Peyer's patch (tissue), 4 donors: ENCODE measurements around the gene PTGIR. TPM values are rescaled to one million over a fixed set of nuclear protein-coding genes. Genes with fewer than 3 reads are reported as not detected.

Experiments used
- DNase-seq, 3 donors: peaks; one replicate each; pipeline ENCODE4 v3.0.0-alpha.2; 2017 to 2019
- H3K27ac ChIP-seq, 4 donors: fragments of 200-600 bp; sonication (generic); one replicate each; pipeline ENCODE4 v1.5.1; 2016 to 2019
- H3K27me3 ChIP-seq, 2 donors: fragments of 200-600 bp; sonication (generic); one replicate each; pipeline ENCODE4 v1.5.1; 2019
- H3K36me3 ChIP-seq, 3 donors: fragments of 200-600 bp; sonication (generic); one replicate each; pipeline ENCODE4 v1.5.1; 2016 to 2019
- H3K4me1 ChIP-seq, 4 donors: fragments of 200-600 bp; sonication (generic); one replicate each; pipeline ENCODE4 v1.5.1; 2016 to 2019
- H3K4me3 ChIP-seq, 4 donors: fragments of 200-600 bp; sonication (generic); 1 replicate in 3 of 4; 2 replicates in 1 of 4; pipeline ENCODE4 v1.5.1; 2016 to 2019; ENCODE audit warnings: mild to moderate bottlenecking in 1 of 4
- H3K9me3 ChIP-seq, 4 donors: fragments of 200-600 bp; sonication (generic); one replicate each; pipeline ENCODE4 v1.5.1; 2016 to 2019; ENCODE audit warnings: mild to moderate bottlenecking in 1 of 4
- CTCF ChIP-seq, 6 experiments: fragments of 450-650 bp in 4 of 6; fragments of 200-600 bp in 2 of 6; sonication (generic) in 1 of 6; IDR thresholded peaks; one replicate each; pipeline ENCODE4 v1.5.1; 2017 to 2019; ENCODE audit warnings: antibody characterized with exemption in 6 of 6, mild to moderate bottlenecking in 3 of 6, moderate library complexity in 1 of 6
- POLR2A ChIP-seq, 2 donors: fragments of 450-650 bp; IDR thresholded peaks; one replicate each; pipeline ENCODE4 v1.5.1; 2017; ENCODE audit warnings: antibody characterized with exemption in 2 of 2, mild to moderate bottlenecking in 2 of 2, moderate library complexity in 2 of 2
- total RNA-seq, 4 donors: library from RNA; depleted of rRNA; stranded (reverse); fragments of >200 nt; gene quantifications; one replicate each; pipeline ENCODE4 v1.1.0, GENCODE V29; 2016

PTGIR gene
- total RNA-seq, 4 donors from 2014 or later, result 3.4 to 5.8 TPM; not detected in 2

GRCh38 chr19:46621191-46622117, 3.4 kb downstream of the PTGIR start:
- peak overlapping the region in 1 of 4 donors; percentile 22 for H3K4me3 ChIP-seq
- no peak for DNase-seq
- no peaks in the 10 kb centered on the region for H3K27me3 ChIP-seq
- peak overlapping the region; percentile 49 to 83 (median 71) for H3K27ac ChIP-seq
- no peaks in the 10 kb centered on the region for H3K9me3 ChIP-seq
- peaks cover 0 to 54% (median 23%) of the 10 kb centered on the region in 4 donors for H3K4me1 ChIP-seq
- no peaks in the 10 kb centered on the region for H3K36me3 ChIP-seq
- TF ChIP-seq POLR2A (IDR thresholded peaks at IDR 0.05) (no peak), CTCF (IDR thresholded peaks at IDR 0.05) (no peak)

- no peak for TF ChIP-seq CTCF (IDR thresholded peaks at IDR 0.05)
- no peak for TF ChIP-seq POLR2A (IDR thresholded peaks at IDR 0.05)
- Histone ChIP-seq H3K4me3 (peak overlapping the region in 1 of 4 donors; percentile 22), H3K27me3 (no peaks in the 10 kb centered on the region), H3K36me3 (no peaks in the 10 kb centered on the region), H3K27ac (peak overlapping the region; percentile 49 to 83 (median 71)), H3K4me1 (peaks cover 0 to 50% (median 23%) of the 10 kb centered on the region in 4 donors), H3K9me3 (no peaks in the 10 kb centered on the region)
- DNase-seq, result no peak
Observed at GRCh38 chr19:46620716-46621115, 4.2 kb downstream of the PTGIR start.

GRCh38 chr19:46620267-46620666, 4.6 kb downstream of the PTGIR start:
- peaks cover 0 to 45% (median 23%) of the 10 kb centered on the region in 4 donors for H3K4me1 ChIP-seq
- H3K27me3 ChIP-seq, result no peaks in the 10 kb centered on the region
- H3K9me3 ChIP-seq, result no peaks in the 10 kb centered on the region

DNA sequence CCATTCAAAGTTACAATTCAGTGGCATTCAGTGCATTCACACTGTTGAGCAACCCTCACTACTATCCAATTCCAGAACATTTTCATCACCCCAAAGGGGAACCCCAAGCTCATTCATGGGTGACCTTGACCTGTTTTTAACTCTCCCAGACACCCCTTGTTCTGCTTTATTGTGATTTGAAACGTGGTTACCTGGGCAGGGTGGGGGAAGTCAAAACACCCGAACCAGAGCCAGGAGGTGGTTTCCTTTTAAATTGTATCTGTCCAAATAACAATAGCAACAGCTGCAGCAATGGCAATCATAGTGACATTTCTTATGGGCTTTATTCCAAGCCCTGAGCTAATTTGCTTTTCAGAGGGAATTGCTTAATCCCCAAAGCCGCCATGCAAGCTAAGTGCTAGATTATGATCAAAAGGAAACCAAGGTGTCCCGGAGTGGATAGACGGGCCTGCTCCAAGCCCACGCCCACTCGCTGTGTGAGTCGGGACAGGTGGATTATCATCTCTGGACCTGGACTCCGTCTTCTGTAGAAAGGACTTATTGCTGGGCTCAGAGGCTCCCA, 6.1 kb downstream of the PTGIR start:
- TF ChIP-seq CTCF (IDR thresholded peaks at IDR 0.05) (no peak), POLR2A (IDR thresholded peaks at IDR 0.05) (no peak)
- peak in 1 of 3 donors; percentile 65 for DNase-seq
- H3K27ac ChIP-seq, result peak overlapping the region in 2 of 4 donors; percentile 3 to 71

More at GRCh38 chr19:46620267-46620666, 4.6 kb downstream of the PTGIR start:
- Histone ChIP-seq H3K4me3 (peak overlapping the region in 1 of 4 donors; percentile 22), H3K36me3 (no peaks in the 10 kb centered on the region), H3K27ac (peak overlapping the region in 3 of 4 donors; percentile 71 to 83 (median 71))
- no peak for DNase-seq
- TF ChIP-seq POLR2A (IDR thresholded peaks at IDR 0.05) (no peak), CTCF (IDR thresholded peaks at IDR 0.05) (no peak)

GRCh38 chr19:46617601-46618000, 7.3 kb downstream of the PTGIR start:
- Histone ChIP-seq H3K9me3 (no peaks in the 10 kb centered on the region), H3K4me1 (peaks cover 0 to 31% (median 15%) of the 10 kb centered on the region in 4 donors), H3K36me3 (no peaks in the 10 kb centered on the region), H3K4me3 (no peak overlapping the region), H3K27ac (peak overlapping the region in 1 of 4 donors; percentile 52), H3K27me3 (no peaks in the 10 kb centered on the region)
- TF ChIP-seq POLR2A (IDR thresholded peaks at IDR 0.05), result no peak
- DNase-seq, result peak in 1 of 3 donors; percentile 31

More for the DNA sequence above, 6.1 kb downstream of the PTGIR start:
- Histone ChIP-seq H3K27me3 (no peaks in the 10 kb centered on the region), H3K4me1 (peaks cover 0 to 38% (median 15%) of the 10 kb centered on the region in 4 donors), H3K4me3 (peak overlapping the region in 1 of 4 donors; percentile 0), H3K36me3 (no peaks in the 10 kb centered on the region), H3K9me3 (no peaks in the 10 kb centered on the region)
